ENCODE results near the gene LRRC32. TPM values are rescaled to one million over a fixed set of nuclear protein-coding genes. Genes with fewer than 3 reads are reported as not detected.

Gene LRRC32
- total and polyA plus RNA-seq, 7 donors: 0.69 to 30.7 (median 10.9) TPM

DNA sequence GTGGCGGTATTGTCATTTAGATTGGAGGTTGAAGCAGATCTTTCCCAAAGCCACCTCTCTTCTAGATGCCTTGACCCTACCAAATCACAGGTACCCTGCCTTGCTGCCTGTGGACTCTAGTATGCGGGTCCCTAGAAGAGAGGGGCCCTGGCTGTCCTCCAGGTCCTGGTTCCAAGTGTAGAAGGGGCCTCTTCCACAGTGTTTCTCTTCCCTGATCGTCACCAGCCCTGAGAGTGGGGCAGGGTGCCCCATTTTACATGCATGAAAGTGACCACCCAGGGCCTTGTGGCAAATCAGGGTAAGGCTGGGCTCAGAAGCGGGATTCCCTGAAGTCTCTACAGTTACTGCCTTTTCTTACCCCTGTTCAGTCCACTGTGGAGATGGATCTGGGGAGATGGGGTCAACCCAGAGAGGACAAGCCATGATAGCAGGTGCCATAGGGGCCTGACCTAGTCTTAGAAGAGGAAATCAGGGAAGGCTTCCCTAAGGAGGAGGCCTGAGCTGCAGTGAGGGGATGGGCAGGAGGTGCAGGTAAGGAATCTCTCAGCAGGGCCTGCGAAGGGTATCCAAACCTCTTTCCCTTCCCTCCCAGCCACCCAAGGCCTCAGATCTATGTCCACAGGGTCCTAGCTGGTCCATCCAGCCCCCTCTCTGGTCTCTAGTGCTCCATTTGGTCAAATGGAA is 1.2 kb upstream of the LRRC32 start:
- WGBS, 2 donors: 91 to 94% methylated on average over 5 of the region's 5 CpGs
- DNase-seq: no peak
- Histone ChIP-seq H3K27me3 (peaks cover 6 to 25% (median 8%) of the 10 kb centered on the region in 3 donors), H3K4me1 (peaks cover 0 to 19% (median 14%) of the 10 kb centered on the region in 4 donors), H3K36me3 (no peaks in the 10 kb centered on the region), H3K27ac (peak overlapping the region in 3 of 4 donors; percentile 44 to 76 (median 62)), H3K9me3 (no peaks in the 10 kb centered on the region), H3K4me3 (no peak overlapping the region)
- intact Hi-C loops (cut with DNase I): loop anchor here (10.0 kb wide), 2 partner anchors 227 to 467 kb away; partner anchors contain the start of genes EMSY and WNT11
- TF ChIP-seq POLR2AphosphoS5 (IDR thresholded peaks at IDR 0.05) (no peak), POLR2A (IDR thresholded peaks at IDR 0.05) (no peak), EP300 (IDR thresholded peaks at IDR 0.05) (no peak)
- TF ChIP-seq, protein P1, sequence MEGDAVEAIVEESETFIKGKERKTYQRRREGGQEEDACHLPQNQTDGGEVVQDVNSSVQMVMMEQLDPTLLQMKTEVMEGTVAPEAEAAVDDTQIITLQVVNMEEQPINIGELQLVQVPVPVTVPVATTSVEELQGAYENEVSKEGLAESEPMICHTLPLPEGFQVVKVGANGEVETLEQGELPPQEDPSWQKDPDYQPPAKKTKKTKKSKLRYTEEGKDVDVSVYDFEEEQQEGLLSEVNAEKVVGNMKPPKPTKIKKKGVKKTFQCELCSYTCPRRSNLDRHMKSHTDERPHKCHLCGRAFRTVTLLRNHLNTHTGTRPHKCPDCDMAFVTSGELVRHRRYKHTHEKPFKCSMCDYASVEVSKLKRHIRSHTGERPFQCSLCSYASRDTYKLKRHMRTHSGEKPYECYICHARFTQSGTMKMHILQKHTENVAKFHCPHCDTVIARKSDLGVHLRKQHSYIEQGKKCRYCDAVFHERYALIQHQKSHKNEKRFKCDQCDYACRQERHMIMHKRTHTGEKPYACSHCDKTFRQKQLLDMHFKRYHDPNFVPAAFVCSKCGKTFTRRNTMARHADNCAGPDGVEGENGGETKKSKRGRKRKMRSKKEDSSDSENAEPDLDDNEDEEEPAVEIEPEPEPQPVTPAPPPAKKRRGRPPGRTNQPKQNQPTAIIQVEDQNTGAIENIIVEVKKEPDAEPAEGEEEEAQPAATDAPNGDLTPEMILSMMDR (IDR thresholded peaks at IDR 0.05): no peak

DNA sequence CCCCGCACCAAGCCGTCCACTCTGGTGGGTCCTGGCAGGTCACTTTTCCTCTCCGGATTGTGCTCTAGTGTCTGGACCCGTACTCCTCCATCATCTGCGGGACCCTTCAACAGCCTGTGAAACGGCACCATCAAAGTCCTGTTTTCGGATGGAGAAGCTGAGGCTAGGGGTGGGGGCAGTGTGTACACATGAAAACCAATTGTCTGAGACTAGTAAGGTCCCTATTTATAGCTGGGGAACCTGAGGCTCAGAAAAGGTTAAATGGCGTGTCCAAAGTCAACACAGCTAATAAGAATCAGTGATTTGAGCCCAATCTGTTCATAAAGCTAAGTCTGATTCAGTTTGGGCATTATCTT is 668 bp upstream of the LRRC32 start:
- intact Hi-C loops (cut with DNase I): loop anchor here (10.0 kb wide), 2 partner anchors 226 to 466 kb away; partner anchors contain the start of genes EMSY and WNT11
- H3K4me1 ChIP-seq: peaks cover 0 to 23% (median 14%) of the 10 kb centered on the region in 4 donors

DNA sequence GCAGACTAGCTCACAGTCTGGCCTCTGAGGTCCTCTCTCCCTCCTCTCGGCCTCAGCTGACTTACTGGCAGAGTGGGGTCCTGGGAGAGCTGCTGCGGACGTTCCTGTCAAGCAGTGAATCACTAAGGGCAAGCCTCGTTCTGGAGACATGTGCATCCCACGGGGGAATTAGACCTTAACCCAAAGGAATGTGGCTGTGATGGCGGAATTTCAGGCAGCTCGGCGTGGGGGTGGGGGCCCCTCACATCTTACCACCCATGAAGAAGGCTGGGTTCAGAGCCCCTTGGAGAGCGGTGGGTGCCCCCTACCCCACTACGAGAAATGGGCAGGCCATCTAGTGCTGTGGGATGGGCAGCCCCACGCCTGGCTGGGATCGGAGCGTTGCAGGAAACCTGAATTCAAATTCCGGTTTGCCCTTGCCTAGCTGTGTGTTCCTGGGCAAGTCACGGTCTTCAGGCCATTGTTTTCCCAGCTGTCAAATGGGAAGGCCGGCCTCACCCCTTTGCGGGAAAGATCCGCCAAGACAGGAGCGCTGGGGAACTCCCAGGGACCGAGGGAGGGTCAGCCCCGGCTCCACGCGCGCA is 554 bp downstream of the LRRC32 start:
- Histone ChIP-seq H3K9me3 (no peaks in the 10 kb centered on the region), H3K4me1 (peaks cover 0 to 24% (median 15%) of the 10 kb centered on the region in 4 donors), H3K27ac (peak overlapping the region; percentile 43 to 76 (median 68)), H3K27me3 (peaks cover 6 to 25% (median 8%) of the 10 kb centered on the region in 3 donors), H3K36me3 (no peaks in the 10 kb centered on the region), H3K4me3 (peak overlapping the region; percentile 31 to 57 (median 49))
- 14 to 20% methylated on average over 24 of the region's 24 CpGs for WGBS, 2 donors
- TF ChIP-seq, protein P1 (IDR thresholded peaks at IDR 0.05): no peak
- no peak for TF ChIP-seq POLR2A (IDR thresholded peaks at IDR 0.05)
- no peak for TF ChIP-seq EP300 (IDR thresholded peaks at IDR 0.05)
- TF ChIP-seq POLR2AphosphoS5 (IDR thresholded peaks at IDR 0.05): peak in 2 of 4 donors; percentile 13 to 38
- peak; percentile 74 for DNase-seq
- intact Hi-C loops (cut with DNase I): loop anchor here (10.0 kb wide), 2 partner anchors 225 to 465 kb away; partner anchors contain the start of genes EMSY and WNT11

More for the DNA sequence above, 668 bp upstream of the LRRC32 start:
- WGBS, 2 donors: 30 to 49% methylated on average over 8 of the region's 8 CpGs
- Histone ChIP-seq H3K27ac (peak overlapping the region; percentile 43 to 76 (median 68)), H3K4me3 (peak overlapping the region; percentile 31 to 57 (median 49)), H3K36me3 (no peaks in the 10 kb centered on the region), H3K27me3 (peaks cover 6 to 25% (median 8%) of the 10 kb centered on the region in 3 donors), H3K9me3 (no peaks in the 10 kb centered on the region)
- TF ChIP-seq, protein P1 (IDR thresholded peaks at IDR 0.05): no peak
- TF ChIP-seq EP300 (IDR thresholded peaks at IDR 0.05): no peak
- TF ChIP-seq POLR2AphosphoS5 (IDR thresholded peaks at IDR 0.05): no peak
- TF ChIP-seq POLR2A (IDR thresholded peaks at IDR 0.05): no peak
- DNase-seq: no peak

DNA sequence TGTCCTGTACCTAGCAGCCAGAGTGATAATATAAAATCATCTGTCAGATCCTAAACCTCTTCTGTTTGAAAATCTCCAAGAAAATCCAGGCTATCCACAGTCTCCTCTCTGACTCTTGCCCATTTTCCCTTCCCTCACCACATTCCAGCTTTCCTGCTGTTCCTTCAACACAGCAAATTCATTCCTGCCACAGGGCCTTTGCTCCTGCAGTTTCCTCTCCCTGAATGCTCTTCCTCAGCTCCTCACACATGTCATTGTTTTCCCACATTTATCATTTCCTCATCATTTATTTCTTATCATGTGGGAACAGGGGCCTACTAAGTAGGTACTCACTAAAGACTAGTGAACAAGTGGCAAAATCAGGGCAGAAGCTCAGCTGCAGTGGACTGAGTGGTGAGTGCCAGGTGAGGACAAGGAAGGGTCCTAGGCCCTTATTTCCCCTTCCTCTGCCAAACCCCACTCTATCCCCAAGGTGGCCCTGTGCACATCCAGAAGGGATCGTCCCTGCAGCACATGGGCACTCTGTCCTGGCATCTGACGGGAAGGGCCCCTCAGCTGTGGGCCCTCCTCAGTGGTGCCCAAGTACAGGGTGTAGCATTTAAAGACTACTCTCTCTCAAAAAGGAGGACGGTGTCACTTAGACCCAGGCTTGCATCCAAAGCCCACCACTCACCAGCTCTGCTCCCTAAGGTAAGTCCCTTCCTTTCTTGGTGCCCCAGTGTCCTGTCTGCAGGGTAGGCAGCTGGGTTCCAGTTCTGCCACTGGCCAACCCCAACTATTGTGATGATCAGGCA is 2.0 kb downstream of the LRRC32 start:
- H3K4me1 ChIP-seq: peaks cover 0 to 24% (median 15%) of the 10 kb centered on the region in 4 donors
- peak overlapping the region; percentile 20 to 76 (median 40) for H3K27ac ChIP-seq
- intact Hi-C loops (cut with DNase I): no loop called here
- peak; percentile 24 for DNase-seq
- peak overlapping the region in 3 of 4 donors; percentile 15 to 57 (median 51) for H3K4me3 ChIP-seq
- H3K36me3 ChIP-seq: no peaks in the 10 kb centered on the region
- 77 to 91% methylated on average over 3 of the region's 3 CpGs for WGBS, 2 donors
- H3K9me3 ChIP-seq: no peaks in the 10 kb centered on the region
- H3K27me3 ChIP-seq: peaks cover 6 to 25% (median 8%) of the 10 kb centered on the region in 3 donors
- TF ChIP-seq, protein P1 (IDR thresholded peaks at IDR 0.05): no peak
- no peak for TF ChIP-seq POLR2A (IDR thresholded peaks at IDR 0.05)
- no peak for TF ChIP-seq POLR2AphosphoS5 (IDR thresholded peaks at IDR 0.05)
- no peak for TF ChIP-seq EP300 (IDR thresholded peaks at IDR 0.05)

Measured in sigmoid colon (tissue), 7 donors.